ENCODE data around the gene SMPDL3B.

SMPDL3B gene

DNA sequence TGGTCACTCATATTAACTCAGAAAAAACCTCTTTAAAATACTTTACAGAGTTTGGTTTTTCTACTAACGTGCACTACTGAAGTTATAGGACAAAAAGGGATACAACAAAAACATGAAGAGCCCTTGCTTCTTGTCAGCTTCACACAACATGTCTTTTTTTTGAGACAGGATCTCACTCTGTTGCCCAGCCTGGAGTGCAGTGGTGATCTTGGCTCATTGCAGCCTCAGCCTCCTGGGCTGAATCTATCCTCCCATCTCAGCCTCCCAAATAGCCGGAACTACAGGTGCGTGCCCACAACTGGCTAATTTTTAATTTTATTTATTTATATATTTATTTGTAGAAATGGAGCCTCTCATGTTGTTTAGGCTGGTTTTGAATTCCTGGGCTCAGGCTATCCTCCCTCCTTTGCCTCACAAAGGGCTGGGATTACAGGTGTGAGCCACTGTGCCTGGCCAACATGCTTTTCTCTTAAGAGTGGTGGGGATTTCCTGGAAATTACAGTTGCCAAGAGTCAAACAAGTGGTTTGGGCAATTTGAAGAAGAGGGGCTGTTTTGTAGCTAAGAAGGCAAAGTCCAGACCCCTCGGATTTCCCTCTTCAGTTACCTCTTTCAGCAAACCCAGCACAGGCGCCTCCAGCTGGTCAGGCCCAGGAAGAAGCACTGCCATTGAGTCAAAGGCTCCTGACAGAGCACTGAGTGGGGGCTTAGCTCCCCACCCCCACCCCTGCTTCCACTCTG lies 6.4 kb upstream of the SMPDL3B start:
- TF ChIP-seq, protein P1, sequence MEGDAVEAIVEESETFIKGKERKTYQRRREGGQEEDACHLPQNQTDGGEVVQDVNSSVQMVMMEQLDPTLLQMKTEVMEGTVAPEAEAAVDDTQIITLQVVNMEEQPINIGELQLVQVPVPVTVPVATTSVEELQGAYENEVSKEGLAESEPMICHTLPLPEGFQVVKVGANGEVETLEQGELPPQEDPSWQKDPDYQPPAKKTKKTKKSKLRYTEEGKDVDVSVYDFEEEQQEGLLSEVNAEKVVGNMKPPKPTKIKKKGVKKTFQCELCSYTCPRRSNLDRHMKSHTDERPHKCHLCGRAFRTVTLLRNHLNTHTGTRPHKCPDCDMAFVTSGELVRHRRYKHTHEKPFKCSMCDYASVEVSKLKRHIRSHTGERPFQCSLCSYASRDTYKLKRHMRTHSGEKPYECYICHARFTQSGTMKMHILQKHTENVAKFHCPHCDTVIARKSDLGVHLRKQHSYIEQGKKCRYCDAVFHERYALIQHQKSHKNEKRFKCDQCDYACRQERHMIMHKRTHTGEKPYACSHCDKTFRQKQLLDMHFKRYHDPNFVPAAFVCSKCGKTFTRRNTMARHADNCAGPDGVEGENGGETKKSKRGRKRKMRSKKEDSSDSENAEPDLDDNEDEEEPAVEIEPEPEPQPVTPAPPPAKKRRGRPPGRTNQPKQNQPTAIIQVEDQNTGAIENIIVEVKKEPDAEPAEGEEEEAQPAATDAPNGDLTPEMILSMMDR (IDR thresholded peaks at IDR 0.05; ENCODE audit: control insufficient read depth, extremely low read depth, insufficient read depth): no peak
- DNase-seq (ENCODE audit: low read depth): no peak
- H3K4me3 ChIP-seq (ENCODE audit: low read depth, low read length): no peak overlapping the region

DNA sequence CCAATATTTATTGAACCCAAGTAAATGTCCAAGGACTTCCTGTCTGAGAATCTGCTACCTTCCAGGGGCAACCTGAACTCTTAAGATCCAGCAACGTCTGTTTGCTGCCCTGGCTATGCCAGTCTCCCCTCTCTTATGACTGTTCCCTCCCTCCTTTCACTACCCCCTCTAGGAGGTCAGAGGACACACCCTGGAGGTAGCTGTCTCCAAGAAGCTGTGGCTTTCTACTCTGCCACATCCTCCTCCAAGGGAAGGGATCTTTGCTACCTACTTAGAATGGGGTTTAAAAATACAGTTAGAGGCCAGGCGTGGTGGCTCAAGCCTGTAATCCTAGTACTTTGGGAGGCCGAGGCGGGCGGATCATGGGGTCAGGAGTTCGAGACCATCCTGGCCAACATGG lies 3.6 kb upstream of the SMPDL3B start:
- no peak for DNase-seq (ENCODE audit: low read depth)
- no peak overlapping the region for H3K4me3 ChIP-seq (ENCODE audit: low read depth, low read length)
- TF ChIP-seq, protein P1 (IDR thresholded peaks at IDR 0.05; ENCODE audit: control insufficient read depth, extremely low read depth, insufficient read depth): no peak

DNA sequence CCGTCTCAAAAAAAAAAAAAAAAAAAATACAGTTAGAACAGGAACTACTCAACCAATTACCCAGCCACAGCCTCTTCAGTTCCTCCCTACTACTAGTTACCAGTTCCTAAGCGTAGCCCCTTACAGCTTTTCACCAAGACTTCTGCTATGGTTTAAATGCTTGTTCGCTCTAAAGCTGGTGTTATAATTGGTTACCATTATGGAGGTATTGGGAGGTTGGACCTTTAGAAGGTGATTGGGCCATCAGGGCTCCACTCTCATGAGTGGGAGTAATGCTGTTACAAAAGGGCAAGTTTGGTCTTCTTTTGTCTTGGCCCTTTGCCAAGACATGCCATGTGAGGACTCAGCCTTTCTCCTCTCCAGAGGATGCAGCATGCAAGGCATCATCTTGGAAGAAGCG lies 3.0 kb upstream of the SMPDL3B start:
- TF ChIP-seq, protein P1 (IDR thresholded peaks at IDR 0.05; ENCODE audit: control insufficient read depth, extremely low read depth, insufficient read depth): no peak
- DNase-seq (ENCODE audit: low read depth): no peak
- H3K4me3 ChIP-seq (ENCODE audit: low read depth, low read length): no peak overlapping the region

DNA sequence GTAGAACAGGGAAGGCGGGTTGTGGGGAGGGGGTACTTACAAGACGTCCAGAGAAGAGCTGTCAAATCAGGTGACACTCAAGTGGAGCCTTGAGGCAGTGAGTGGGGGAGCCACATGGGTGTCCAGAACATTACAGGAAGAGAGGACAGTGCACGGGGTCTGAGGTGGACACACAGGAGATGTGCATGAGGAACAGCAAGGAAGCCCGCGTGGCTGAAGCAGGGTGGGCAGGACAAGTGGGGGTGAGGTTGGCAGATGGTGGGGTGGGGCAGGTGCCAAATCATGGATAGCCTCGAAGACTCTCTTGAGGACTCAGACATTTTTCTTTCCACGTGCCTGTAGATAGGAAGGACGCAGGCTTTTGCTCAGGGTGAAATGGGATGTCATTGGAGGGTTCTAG lies 921 bp downstream of the SMPDL3B start:
- no peak for DNase-seq (ENCODE audit: low read depth)
- TF ChIP-seq, protein P1 (IDR thresholded peaks at IDR 0.05; ENCODE audit: control insufficient read depth, extremely low read depth, insufficient read depth): no peak
- peak overlapping the region; percentile 78 for H3K4me3 ChIP-seq (ENCODE audit: low read depth, low read length)

DNA sequence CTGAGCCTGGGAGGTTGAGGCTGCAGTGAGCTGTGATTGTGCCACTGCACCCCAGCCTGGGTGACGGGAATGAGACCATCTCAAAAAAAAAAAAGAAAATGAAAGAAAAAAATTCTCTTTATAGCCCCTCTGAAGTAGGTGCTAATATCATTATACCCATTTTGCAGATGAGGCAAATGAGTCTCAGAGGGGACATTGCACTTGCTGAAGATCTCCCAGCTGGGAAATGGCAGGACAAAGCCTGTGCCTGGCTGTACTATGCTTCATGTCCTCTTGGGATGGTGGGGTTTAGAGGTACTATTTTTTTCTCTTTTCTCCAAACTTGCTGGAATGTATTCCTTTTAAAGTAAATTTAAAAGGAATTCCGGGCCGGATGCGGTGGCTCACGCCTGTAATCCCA lies 1.6 kb downstream of the SMPDL3B start:
- no peak overlapping the region for H3K4me3 ChIP-seq (ENCODE audit: low read depth, low read length)
- TF ChIP-seq, protein P1 (IDR thresholded peaks at IDR 0.05; ENCODE audit: control insufficient read depth, extremely low read depth, insufficient read depth): no peak

DNA sequence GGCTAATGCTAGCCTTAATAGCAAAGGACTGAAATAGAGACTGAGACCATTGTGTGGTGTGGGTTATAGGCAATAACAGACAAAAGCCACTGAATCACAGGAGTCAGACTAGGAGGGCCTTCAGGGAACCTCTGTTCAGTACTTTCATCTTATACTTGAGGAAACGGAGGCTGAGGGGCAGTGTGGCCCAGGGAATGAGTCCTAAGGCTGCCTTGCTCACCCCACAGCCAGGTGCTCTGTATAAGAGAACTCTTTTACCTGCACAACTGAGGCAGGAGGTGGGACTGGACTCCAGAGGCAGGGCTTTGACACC lies 2.7 kb downstream of the SMPDL3B start:
- TF ChIP-seq, protein P1 (IDR thresholded peaks at IDR 0.05; ENCODE audit: control insufficient read depth, extremely low read depth, insufficient read depth): no peak
- no peak for DNase-seq (ENCODE audit: low read depth)
- H3K4me3 ChIP-seq (ENCODE audit: low read depth, low read length): no peak overlapping the region

More for the DNA sequence above, 1.6 kb downstream of the SMPDL3B start:
- no peak for DNase-seq (ENCODE audit: low read depth)

DNA sequence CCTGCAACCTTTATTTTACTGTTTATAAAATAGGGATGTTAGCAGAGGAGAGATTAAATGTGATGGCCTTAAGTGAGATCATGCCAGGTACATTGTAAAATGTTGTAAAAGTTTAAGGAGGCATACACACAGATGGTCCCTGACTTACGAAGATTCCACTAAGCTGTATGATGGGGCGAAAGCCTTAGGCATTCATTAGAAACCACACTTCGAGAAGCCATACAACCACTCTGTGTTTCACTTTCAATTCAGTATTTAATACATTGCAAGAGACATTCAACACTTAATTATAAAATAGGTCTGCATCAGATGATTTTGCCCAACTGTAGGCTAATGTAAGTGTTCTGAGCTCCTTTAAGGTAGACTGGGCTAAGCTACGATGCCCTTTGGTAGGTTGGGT lies 3.7 kb downstream of the SMPDL3B start:
- no peak for DNase-seq (ENCODE audit: low read depth)
- H3K4me3 ChIP-seq (ENCODE audit: low read depth, low read length): no peak overlapping the region
- TF ChIP-seq, protein P1 (IDR thresholded peaks at IDR 0.05; ENCODE audit: control insufficient read depth, extremely low read depth, insufficient read depth): no peak

Measured in LNCaP clone FGC (cell line).